Activated CD4-positive, alpha-beta T cell treated with anti-CD3 and anti-CD28 coated beads for 24 hours (primary cell): ENCODE results near the gene KCNG1.
"Not testable (repeated sequence)": the region's sequence is repeated elsewhere in the genome, so short reads cannot be mapped to it uniquely, and the experiment has no call there.

Experiments used
- DNase-seq, 2 donors: peaks; one replicate each; pipeline ENCODE4 v3.0.0-alpha.2; 2020; ENCODE audit warnings: low read depth in 2 of 2

KCNG1 gene

DNA sequence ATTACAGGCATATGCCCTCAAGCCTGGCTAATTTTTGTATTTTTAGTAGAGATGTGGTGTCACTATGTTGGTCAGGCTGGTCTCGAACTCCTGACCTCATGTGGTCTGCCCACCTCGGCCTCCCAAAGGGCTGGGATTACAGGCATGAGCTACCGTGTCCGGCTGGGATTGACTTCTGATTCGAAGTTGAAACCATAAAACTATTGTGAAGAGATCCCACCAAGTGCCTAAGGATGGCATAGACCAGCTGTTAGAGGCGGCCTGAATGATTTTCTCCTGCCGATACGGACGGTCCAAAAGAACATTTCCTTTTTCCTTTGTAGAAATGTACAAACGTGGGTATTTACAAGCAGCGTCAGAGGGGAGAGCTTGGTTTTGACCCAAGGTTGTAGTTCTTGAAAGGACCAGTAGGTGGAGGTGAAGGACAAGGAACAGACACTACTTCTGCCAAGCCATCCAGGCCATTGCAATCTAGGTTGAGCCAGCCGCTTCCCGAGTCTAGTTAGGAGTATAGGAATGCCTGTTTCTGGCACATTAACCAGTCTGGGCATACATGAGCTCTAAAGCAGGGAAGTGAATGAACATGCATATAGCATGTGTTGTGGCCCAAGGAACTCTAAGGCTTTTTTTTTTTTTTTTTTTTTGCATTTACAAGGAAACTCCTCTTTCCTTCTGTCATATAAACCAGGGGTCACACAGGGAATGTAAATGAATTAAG, 35.3 kb downstream of the KCNG1 start:
- peak; percentile 13 to 74 for DNase-seq

DNA sequence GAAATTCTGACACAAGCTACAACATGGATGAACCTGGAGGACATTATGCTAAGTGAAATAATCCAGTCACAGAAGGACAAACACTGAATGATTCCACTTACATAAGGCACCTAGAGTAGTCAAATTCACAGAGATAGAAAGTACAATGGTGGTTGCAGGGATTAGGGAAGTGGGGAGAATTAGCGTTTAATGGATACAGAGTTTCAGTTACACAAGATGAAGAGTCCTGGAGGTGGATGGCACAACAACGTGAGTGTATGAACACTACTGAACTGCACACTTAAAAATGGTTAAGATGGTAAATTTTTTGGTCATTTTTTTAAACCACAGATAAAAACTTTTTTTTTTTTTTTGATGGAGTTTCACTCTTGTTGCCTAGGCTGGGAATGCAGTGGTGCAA, 39.6 kb downstream of the KCNG1 start:
- no peak for DNase-seq

DNA sequence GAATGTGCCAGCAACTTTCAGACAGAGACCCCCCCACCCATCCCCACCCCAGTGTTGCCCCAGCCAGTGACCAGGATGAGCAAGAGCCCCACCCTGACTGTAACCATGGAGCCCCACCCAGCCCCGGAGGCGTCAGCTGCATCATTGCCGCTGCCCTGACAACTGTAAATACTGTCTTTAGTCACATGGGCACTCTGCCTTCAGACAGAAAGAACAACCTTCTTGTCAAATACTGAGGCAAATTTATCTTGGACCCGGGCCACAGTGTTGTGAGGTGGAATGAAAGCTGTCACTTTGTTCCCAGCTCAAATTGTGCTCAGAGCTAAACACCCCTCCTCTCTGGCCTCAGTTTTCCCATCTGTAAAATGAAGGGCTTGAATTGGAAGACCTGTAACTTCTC, 40.5 kb downstream of the KCNG1 start:
- DNase-seq = no peak

DNA sequence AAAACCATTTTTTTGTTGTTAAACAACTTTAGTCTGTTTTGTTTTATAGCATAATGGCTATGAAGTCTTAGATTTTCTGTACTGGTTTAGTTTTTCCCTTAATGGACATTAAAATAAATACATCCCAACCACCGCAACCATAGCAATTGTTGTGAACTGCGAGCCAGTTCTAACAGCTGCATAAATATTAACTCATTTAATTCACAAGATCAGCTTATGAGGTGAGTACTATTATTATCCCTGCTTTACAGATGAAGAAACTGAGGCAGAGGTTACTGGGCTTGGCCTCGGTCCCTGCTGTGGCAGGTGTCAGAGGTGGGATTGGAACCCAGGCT, 41.2 kb downstream of the KCNG1 start:
- DNase-seq = no peak

DNA sequence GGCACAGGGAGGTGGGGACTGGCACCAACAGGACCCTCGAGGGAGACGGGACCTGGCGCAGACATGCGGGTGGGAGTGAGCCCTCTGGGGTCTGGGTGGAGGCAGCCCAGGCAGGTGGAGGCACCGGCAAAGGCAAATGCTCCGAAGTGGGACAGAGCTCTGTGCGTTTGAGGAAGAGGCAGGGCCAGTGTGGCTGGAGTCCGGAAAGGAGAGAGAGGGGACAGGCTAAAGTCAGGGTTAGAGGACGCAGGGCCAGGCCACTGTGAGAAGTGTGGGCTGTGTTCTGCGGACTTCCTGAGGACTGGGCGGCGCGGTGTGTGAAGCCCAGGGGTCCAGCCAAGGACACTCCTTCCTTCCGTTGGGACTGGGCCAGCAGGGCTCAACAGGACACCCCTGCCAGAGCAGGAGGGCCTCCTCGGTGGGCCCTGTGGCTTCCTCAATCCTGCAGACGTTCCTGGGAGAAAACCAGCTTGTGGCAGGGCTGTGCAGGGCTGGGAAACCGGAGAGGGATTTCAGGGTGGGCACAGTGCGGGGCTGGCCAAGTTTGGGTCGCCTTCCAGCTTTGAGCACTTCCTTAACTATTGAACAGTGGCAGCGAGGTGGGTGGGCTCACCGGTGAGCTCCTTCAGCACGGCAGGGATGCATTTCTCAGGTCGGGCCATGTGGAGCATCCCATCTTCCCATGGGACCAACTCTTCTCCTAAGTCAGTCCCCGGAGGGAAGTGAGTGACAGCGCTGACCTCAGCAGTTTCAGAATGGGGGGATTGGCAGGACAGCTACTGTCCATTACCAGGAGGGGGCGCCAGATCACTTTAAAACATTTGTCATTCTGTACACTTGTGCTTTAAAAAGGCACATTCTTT, 41.8 kb downstream of the KCNG1 start:
- DNase-seq = peak; percentile 57 to 62

DNA sequence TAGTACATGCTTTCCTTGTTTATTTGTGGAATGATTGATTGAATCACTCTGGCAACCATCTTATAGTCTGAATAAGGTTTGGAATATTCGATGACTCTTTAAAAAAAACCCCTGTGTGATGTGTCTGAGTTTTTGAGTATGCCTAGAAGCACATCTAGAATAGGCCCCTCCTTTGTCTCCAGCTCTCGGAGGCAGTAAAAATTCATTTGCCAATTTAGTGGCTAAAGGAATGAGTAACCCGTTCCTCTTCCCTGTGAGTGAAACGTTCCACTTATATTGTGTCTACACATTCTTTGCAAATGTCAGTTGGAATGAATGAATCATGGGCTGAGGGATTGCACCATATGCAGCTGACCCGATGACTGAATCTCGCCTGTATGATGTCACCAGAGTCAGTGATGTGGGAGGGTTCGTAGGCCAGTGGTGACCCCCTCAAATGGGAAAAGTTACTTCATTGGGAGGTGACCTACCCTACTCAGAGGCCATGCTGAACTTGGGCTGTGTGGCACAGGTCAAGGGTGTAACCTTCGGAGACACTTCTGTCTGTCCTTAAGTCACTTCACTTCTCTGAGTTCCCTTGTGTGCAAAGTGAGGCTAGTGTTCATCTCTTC, 42.7 kb downstream of the KCNG1 start:
- DNase-seq = no peak

DNA sequence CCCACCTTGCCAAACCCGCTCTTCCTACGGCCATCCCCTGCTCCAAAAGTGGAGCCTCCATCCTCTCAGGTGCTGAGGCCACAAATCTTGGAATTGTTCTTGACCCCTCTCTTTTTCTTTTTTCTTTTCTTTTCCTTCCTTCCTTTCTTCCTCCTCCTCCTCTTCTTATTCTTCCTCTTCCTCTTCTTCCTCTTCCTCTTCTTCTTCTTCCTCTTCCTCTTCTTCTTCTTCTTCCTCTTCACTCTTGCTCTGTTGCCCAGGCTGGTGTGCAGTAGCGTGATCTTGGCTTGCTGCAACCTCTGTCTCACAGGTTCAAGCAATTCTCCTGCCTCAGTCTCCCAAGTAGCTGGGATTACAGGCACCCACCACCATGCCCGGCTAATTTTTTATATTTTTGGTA, 44.4 kb downstream of the KCNG1 start:
- not testable (repeated sequence) for DNase-seq

DNA sequence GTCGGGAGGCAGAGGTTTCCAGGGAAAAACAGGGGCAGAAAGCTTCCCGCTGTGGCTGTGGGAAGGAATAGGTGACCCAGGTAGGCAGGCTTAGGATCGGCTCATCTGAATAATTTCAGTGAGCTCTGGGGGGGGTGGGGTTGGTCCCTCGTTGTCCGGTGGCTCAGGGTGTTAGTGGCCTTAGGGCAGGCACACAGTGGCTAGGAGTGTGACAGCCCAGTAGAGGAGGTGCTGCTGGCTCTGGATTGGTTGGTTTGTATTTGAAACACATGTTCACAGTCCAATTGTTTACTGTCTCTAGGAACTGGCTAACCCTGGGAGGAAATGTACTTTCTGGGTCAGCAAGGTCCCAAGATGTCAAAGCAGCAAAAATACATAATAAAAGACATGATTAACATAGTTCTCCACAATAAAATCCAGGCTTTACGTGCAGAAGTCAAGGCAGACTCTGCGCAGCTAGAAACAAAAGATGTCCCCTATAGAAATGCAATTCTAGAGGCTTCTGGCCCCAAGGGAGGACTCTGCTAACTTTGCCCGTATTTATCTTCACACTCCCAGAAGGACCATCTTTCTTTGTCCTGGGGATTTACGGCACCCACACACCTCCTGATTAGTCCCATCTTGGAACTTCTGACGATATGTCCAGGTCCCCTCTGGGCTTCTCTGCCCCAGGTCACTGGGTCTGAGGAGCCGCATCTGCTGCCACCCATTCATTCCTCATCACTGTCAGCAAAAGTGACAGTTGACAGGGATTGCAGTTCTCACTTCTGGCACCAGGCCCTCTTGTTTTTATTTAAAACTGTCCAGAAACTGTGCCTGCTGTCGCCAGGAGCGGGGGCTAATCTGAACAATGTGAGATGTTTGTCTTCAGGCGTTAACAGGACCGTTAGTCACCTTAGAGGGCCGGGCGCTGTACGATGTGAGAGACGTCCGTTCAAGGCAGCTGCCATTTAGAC, 45.6 kb downstream of the KCNG1 start:
- DNase-seq = no peak

DNA sequence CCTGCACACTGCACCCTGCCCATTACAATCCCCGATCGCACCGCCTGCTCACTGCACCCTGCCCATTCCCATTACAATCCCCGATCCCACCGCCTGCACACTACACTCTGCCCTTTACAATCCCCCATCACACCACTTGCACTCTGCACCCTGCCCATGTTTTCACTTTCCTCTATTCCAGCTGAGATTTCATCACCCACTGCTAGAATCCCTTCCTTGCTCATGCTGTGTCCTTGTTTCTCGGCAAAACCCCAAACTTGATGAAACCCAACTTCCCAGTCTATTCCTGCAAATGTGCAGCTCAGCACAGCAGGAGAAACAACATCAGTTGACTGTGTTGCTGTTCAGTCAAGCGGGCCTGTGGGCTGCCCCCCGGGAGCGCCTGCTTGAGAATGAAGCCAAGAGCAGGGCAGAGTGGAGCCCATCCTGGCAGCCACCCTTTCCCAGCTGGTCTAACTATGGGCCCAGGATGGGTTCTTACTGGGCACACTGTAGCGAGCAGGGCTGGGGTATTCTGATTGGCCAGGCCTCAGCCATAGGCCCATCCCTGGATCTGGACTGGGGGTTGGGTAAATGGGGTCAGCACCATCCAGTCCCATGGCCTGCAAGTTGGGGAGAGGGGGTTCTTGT, 47.1 kb downstream of the KCNG1 start:
- no peak for DNase-seq

DNA sequence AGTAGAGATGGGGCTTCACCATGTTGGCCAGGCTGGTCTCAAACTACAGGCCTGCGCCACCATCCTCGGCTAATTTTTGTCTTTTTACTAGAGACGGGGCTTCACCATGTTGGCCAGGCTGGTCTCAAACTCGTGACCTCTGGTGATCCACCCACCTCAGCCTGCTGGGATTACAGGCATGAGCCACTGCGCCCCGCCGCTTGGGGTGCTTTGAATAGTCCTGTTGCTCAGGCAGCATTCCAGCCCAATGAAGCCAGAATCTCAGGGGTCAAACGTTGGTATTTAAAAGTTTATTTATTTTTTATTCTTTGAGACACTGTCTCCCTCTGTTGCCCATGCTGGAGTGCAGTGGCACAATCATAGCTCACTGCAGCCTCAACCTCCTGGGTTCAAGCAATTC, 53.0 kb downstream of the KCNG1 start:
- no peak for DNase-seq

DNA sequence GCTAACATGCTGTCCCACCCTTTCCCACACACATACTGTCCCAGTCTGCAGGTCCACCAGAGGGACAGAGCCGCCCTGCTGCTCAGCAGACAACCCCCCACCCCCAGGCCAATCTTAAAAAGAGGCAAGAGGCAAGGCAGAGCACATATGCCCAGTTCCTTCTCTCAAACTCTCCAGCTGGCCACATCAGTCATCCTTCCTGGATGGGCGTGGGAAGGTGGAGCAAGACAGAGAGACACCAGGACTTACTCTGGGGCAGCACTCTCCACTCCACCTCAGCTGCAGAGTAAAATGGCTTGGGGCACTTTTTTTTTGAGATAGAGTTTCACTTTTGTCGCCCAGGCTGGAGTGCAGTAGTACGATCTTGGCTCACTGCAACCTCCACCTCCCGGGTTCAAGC, 53.5 kb downstream of the KCNG1 start:
- DNase-seq = no peak

DNA sequence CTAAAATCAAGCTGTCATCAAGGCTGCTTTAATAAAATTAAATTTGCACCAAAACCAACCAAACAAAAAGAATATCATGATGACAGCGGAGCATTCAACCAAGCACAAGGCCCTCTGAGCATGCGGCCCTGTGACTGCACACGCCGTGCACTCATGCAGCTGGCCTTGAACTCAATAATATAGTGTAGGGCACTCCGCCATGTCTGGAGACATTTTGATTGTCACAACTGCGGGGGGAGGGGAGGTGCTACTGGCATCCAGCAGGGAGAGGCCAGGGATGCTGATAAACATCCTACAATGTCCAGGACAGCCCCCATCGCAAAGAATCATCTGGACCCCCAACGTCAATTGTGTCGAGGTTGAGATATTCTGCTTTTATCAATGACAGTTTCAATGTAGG, 54.6 kb downstream of the KCNG1 start:
- DNase-seq = no peak

DNA sequence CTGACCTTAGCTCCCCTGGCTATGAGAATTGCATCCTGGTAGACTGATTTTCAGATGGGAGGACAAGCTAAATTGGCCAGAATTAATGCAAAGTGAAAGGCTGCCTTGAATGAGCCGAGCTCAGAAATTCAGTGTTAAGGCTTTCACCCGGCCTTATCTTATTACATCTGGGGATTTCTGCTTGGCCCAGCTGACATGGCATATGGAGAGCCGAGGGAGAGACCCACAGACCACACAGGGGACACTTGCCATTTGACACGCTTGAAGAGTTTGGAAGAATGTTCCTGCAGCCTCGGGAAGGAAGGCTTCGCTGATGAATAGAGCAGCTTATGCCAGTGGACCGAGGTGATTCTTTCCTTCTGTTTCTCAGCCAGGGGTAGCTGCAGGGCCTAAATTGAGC, 55.3 kb downstream of the KCNG1 start:
- no peak for DNase-seq

DNA sequence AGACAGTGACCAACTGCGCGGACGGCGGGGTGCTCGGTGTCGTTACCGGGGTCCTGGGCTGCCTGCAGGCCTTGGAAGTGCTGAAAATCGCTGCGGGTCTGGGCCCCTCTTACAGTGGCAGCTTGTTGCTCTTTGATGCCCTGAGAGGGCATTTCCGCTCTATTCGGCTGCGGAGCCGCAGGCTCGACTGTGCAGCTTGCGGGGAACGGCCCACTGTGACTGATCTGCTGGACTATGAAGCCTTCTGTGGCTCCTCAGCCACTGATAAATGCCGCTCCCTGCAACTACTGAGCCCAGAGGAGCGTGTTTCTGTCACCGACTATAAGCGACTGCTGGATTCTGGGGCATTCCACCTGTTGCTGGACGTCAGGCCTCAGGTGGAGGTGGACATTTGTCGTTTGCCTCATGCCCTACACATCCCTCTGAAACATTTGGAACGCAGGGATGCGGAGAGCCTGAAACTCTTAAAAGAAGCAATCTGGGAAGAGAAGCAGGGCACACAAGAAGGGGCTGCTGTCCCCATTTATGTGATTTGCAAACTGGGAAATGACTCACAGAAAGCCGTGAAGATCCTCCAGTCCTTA, 63.3 kb downstream of the KCNG1 start:
- no peak for DNase-seq

DNA sequence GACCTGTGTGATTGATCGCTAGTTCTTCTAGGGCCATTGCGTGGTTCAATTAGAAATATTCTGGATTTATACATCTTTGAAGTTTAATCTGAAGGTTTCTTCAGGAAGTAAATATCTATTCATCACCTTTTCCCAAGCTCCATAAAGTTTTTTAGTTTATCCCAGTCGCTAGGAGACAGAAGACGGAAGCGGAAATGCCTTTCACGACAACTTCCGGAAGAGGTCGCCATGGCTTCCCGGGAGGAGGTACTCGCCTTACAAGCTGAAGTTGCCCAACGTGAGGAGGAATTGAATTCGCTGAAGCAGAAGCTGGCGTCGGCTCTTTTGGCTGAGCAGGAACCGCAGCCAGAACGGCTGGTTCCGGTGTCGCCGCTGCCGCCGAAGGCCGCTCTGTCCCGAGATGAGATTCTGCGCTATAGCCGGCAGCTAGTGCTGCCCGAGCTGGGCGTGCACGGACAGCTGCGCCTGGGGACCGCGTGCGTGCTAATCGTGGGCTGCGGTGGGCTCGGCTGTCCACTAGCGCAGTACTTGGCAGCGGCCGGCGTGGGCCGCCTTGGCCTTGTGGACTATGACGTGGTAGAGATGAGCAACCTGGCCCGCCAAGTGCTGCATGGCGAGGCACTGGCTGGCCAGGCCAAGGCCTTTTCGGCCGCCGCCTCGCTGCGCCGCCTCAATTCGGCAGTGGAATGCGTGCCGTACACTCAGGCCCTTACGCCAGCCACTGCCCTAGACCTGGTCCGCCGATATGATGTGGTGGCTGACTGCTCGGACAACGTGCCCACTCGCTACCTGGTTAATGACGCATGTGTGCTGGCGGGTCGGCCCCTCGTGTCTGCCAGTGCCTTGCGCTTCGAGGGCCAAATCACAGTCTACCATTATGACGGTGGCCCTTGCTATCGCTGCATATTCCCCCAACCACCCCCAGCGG, 64.0 kb downstream of the KCNG1 start, which contains the start of gene MOCS3:
MOCS3 (plus strand) TSS at position 204 of the 928 bp plus-strand sequence; CDS start at position 229, 25 bp downstream.
- DNase-seq = peak in 1 of 2 donors; percentile 69

DNA sequence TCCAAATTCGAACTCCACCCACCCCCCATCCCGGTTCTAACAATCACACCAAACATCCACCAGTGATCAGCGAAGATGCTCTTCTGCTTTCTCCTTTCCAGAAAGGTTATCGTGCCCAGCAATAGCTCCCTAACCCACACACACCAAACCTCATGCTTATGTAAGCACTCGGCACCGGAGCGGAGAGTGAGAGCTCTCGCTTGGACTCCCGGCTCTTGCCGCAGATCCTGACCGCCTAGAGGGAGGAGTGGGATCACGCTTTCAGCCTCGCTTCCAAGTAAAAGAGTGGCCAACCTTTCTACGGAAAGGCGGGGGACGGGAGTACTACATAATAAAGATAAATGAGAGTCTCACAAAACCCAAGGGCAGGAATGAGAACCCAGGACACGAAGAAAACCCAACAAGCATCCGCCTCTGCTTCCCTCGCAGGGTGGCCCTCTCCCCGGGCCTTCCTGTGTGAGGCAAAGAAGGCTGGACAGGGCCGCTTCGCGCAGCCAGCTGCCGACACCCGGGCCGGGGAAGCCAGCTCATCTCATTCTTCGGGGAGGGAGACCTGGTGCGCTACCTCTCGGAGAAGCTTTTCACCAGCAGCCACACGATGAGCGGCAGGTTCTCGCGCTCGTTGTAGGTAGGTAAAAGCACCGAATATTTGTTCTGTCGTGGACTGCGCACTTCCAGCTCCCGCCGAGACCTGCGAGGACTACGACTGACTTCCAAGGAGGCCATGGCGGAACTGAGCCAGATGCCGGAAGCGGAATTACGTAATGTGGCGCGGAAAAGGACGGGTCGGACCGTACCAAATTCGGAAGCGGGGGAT, 64.9 kb downstream of the KCNG1 start, which contains the start of gene DPM1:
DPM1 (minus strand) TSS at position 735 of the 817 bp plus-strand sequence; CDS start at position 726, 9 bp downstream.
- peak; percentile 77 to 82 for DNase-seq

DNA sequence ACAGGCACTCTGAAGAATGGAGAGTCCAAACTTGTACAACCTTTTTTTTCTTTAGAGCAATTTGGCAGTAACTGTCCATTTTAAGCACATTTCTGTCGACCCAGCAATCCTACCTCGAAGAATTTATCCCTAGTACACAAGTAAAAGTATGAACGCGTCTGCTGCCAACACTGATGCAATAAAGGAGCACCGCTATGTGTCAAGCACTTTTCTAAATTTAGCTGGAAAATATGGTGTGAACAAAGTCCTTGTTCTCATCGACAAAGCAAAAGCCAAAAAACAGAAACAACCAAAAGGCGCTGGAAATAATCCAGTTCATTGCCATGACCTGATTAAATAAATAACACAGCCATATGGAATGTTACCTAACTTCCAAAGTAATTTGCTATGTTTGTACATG, 65.6 kb downstream of the KCNG1 start:
- no peak for DNase-seq

DNA sequence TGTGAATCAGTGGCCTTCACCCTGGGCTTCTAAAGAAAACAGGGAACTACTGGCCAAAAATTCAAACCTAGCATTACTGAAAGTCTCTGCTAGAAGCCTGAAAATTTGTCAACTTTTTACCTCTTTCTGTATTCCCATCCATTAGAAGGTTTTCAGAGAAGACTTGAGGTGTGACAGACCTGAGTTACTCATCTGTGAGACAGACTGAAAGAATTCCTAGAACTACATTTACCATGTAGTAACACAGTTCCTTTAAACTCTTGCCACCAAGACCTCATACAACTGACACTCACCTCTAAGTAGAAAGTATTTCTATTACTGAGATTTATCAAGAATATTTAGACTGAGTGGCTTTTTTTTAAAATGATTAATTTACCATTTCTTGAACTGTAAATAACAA, 69.1 kb downstream of the KCNG1 start:
- no peak for DNase-seq
